ENCODE data around the gene NECAB3.
A peak's percentile ranks its signal among the peaks of the same experiment; 100 is the strongest.
"Not testable (repeated sequence)": the region's sequence is repeated elsewhere in the genome, so short reads cannot be mapped to it uniquely, and the experiment has no call there.

The NECAB3 gene

GRCh38 chr20:33704197-33704924, 30.1 kb upstream of the NECAB3 start:
- TF ChIP-seq JUND (IDR thresholded peaks at IDR 0.05; ENCODE audit: low read depth), result no peak
- in situ Hi-C loops (cut with HindIII; ENCODE audit: low pct_unique_long_range_greater_than_20kb, low sequenced_read_pairs), result no loop called here
- no peak for DNase-seq (ENCODE audit: low read depth in 1 of 2, low spot score in 1 of 2)

- in situ Hi-C loops (cut with HindIII; ENCODE audit: low pct_unique_long_range_greater_than_20kb, low sequenced_read_pairs), result no loop called here
Measured at GRCh38 chr20:33703498-33704137, 29.4 kb upstream of the NECAB3 start.

GRCh38 chr20:33702861-33703260, 28.6 kb upstream of the NECAB3 start:
- TF ChIP-seq JUND (IDR thresholded peaks at IDR 0.05; ENCODE audit: low read depth), result no peak
- peak; percentile 55 to 60 for DNase-seq (ENCODE audit: low read depth in 1 of 2, low spot score in 1 of 2)
- in situ Hi-C loops (cut with HindIII; ENCODE audit: low pct_unique_long_range_greater_than_20kb, low sequenced_read_pairs), result no loop called here

More at GRCh38 chr20:33703498-33704137, 29.4 kb upstream of the NECAB3 start:
- no peak for TF ChIP-seq JUND (IDR thresholded peaks at IDR 0.05; ENCODE audit: low read depth)
- no peak for DNase-seq (ENCODE audit: low read depth in 1 of 2, low spot score in 1 of 2)

- in situ Hi-C loops (cut with HindIII; ENCODE audit: low pct_unique_long_range_greater_than_20kb, low sequenced_read_pairs), result no loop called here
- no peak for DNase-seq (ENCODE audit: low read depth in 1 of 2, low spot score in 1 of 2)
- no peak for TF ChIP-seq JUND (IDR thresholded peaks at IDR 0.05; ENCODE audit: low read depth)
Measured at GRCh38 chr20:33701629-33702450, 27.6 kb upstream of the NECAB3 start.

- in situ Hi-C loops (cut with HindIII; ENCODE audit: low pct_unique_long_range_greater_than_20kb, low sequenced_read_pairs); DNase-seq (ENCODE audit: low read depth in 1 of 2, low spot score in 1 of 2): not testable (repeated sequence)
Measured at GRCh38 chr20:33700696-33701441, 26.6 kb upstream of the NECAB3 start.

GRCh38 chr20:33698966-33699365, 24.7 kb upstream of the NECAB3 start:
- in situ Hi-C loops (cut with HindIII; ENCODE audit: low pct_unique_long_range_greater_than_20kb, low sequenced_read_pairs); DNase-seq (ENCODE audit: low read depth in 1 of 2, low spot score in 1 of 2): not testable (repeated sequence)

GRCh38 chr20:33697129-33697528, 22.9 kb upstream of the NECAB3 start:
- in situ Hi-C loops (cut with HindIII; ENCODE audit: low pct_unique_long_range_greater_than_20kb, low sequenced_read_pairs), result no loop called here
- no peak for TF ChIP-seq JUND (IDR thresholded peaks at IDR 0.05; ENCODE audit: low read depth)
- DNase-seq (ENCODE audit: low read depth in 1 of 2, low spot score in 1 of 2), result no peak

GRCh38 chr20:33696448-33696847, 22.2 kb upstream of the NECAB3 start:
- TF ChIP-seq JUND (IDR thresholded peaks at IDR 0.05; ENCODE audit: low read depth), result no peak

GRCh38 chr20:33694639-33695012, 20.4 kb upstream of the NECAB3 start:
- in situ Hi-C loops (cut with HindIII; ENCODE audit: low pct_unique_long_range_greater_than_20kb, low sequenced_read_pairs), result no loop called here
- no peak for DNase-seq (ENCODE audit: low read depth in 1 of 2, low spot score in 1 of 2)
- no peak for TF ChIP-seq JUND (IDR thresholded peaks at IDR 0.05; ENCODE audit: low read depth)

More at GRCh38 chr20:33696448-33696847, 22.2 kb upstream of the NECAB3 start:
- in situ Hi-C loops (cut with HindIII; ENCODE audit: low pct_unique_long_range_greater_than_20kb, low sequenced_read_pairs), result no loop called here
- no peak for DNase-seq (ENCODE audit: low read depth in 1 of 2, low spot score in 1 of 2)

- TF ChIP-seq JUND (IDR thresholded peaks at IDR 0.05; ENCODE audit: low read depth), result no peak
- no peak for DNase-seq (ENCODE audit: low read depth in 1 of 2, low spot score in 1 of 2)
- in situ Hi-C loops (cut with HindIII; ENCODE audit: low pct_unique_long_range_greater_than_20kb, low sequenced_read_pairs), result no loop called here
Measured at GRCh38 chr20:33693741-33694638, 19.8 kb upstream of the NECAB3 start.

- TF ChIP-seq JUND (IDR thresholded peaks at IDR 0.05; ENCODE audit: low read depth), result no peak
- in situ Hi-C loops (cut with HindIII; ENCODE audit: low pct_unique_long_range_greater_than_20kb, low sequenced_read_pairs), result no loop called here
- no peak for DNase-seq (ENCODE audit: low read depth in 1 of 2, low spot score in 1 of 2)
Measured at GRCh38 chr20:33693289-33693688, 19.1 kb upstream of the NECAB3 start.

Data from T47D (cell line).